SW480 (cell line): ENCODE results near the gene TNP2.
"Not testable (repeated sequence)": the region's sequence is repeated elsewhere in the genome, so short reads cannot be mapped to it uniquely, and the experiment has no call there.

Experiments
- DNase-seq: peaks from one replicate; pipeline ENCODE4 v3.0.0-alpha.2; 2016; ENCODE audit warnings: low spot score

Gene TNP2

DNA sequence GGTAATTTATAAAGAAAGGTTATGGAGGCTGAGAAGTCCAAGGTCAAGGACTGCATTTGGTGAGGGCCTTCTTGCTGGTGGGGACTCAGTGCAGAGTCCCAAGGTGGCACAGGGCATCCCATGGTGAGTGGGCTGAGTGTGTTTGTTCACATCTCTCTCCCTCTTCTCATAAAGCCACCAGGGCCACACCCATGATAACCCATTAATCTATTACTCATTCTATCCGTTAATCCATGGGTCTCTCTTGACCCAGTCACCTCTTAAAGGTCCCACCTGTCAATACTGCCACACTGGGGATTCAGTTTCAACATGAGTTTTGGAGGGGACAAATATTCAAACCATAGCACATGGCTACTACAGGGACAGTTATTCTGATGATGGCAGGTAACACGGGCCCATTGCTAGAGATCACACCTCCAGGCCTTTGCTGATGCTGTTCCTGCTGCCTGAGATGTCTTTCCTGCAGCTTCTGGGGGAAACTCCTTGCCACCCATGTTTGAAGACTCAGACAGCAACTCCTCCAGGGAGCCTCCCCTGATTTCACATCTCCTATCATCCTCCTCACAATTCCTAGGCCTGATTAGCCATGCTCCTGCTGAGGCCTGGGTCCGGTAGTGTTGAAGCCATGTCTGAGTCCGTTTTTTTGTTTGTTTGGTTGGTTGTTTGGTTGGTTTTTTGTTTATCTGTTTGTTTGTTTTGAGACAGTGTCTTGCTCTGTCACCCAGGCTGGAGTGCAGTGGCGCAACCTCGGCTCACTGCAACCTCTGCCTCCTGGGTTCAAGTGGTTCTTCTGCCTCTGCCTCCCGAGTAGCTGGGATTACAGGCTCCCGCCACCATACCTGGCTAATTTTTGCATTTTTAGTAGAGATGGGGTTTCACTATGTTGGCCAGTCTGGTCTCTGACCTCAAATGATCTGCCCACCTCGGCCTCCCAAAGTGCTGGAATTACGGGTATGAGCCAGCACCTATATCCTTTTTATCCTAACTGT is 29.2 kb downstream of the TNP2 start:
- no peak for DNase-seq

DNA sequence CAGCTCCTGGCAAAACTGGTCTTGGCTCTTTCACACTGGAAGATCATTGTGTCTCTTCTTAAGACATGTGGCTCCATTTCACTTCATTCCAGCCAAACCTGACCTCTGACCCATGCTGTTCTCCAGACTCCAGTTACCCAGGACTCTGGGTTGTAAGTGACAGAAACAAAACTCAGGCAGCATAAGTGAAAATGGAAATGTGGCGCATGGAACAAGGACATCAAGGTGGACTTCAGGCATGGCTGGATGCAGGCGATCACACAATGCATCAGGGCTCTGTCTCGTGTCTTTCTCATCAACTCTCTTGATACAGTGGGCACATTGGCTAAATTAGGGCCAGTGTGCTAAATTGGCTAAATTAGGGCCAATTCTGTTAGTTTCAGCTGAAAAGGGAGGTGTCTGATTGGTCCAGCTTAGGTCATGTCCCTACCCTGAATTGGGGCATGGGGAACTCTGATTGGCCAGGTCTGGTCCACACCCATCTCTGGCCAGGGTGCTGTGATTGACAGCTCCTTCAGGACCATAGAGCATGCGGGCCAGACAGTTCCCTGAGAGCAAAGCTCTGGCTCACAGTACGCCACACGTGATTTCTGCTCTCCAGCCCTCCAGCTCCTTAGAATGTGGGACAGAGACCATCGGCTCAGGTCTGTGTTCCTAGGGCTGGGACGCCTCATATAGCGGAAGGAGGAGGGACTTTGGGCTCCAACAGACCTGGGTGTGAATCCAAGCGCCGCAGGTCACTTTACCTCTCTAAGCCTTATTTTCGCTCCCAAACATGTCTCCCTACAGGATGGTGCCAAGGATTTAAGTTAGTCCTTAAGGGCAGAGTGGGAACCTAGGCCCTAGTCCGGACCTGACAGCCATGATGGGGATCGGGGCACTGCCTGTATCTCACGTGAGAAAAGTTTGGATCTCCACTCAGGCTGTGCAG is 30.6 kb downstream of the TNP2 start:
- no peak for DNase-seq

DNA sequence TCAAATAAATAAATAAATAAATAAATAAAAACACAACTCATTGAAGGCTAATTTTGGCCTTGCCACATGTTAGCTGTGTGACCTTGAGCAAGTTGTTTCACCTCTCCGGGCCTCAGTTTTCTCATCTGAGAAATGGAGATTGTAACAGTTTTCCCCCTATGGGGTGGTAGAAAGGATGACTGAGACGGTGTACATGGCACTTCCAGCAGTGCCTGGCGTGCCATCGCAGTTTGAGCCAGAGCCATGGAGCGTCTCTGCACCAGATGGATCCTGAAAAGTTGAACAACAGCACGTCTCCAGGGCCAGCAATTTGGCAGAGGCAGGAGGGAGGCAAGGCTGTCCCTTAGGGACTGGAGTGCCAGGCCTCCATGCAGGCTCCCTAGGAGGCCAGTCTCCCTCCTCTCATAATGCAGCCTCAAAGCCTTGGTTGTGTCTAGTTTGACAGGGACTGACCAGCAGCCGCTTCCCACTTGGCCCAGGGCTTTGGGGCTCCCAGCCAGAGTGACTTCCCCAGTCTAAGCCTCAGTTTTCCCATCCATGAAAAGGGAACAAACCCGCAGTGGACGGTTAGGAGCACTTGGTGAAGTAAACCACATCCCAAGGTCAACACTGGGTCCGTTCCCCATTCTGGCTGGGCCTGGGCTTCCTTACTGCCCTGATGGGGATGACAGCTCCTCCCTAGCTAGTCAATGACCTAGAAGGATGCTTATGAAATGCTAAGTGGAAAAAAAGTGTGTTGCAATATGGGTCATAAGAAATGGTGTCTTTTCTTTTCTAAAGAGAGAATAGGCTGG is 32.5 kb downstream of the TNP2 start:
- DNase-seq, result no peak

DNA sequence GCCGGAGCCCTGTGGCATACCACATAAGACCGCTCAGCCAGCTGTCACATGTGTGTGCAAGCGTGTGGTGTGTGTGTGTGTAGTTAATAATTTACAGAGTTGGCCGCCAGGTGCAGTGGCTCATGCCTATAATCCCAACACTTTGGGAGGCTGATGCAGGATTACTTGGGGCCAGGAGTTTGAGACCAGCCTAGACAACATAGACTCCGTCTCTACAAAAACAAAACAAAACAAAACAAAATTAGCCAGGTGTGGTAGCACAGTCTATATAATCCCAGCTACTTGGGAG is 33.5 kb downstream of the TNP2 start:
- peak; percentile 68 for DNase-seq

DNA sequence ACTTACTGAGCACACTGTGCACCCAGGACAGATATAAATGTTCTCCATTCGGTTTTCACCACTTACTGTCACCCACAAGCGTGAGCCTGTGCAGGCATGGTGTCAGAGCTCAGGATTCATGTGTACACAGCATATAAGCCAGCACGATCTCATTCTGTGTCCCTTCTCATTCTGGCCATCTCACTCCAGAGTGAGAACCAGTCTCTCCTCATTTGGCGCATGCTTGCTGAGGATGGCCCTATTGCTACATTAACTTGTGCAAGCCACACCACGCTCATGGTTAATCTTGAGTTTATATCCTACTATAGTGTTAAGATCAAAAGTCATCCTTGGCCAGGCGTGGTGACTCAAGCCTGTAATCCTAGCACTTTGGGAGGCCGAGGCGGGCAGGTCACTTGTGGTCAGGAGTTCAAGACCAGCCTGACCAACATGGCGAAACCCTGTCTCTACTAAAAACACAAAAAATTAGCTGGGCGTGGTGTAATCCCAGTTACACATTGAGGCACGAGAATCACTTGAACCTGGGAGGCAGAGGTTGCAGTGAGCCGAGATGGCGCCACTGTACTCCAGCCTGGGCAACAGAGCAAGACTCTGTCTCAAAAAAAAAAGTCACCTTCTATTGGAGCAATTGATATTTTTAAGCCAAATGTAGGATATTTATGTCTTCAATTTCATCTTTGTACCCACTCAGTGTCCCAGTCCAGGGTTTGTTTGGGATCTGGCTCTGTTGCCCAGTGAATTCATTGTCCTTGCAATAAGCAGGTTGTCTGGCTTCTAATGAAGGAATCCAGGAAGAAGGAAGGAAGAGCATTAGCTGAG is 34.0 kb downstream of the TNP2 start:
- no peak for DNase-seq

DNA sequence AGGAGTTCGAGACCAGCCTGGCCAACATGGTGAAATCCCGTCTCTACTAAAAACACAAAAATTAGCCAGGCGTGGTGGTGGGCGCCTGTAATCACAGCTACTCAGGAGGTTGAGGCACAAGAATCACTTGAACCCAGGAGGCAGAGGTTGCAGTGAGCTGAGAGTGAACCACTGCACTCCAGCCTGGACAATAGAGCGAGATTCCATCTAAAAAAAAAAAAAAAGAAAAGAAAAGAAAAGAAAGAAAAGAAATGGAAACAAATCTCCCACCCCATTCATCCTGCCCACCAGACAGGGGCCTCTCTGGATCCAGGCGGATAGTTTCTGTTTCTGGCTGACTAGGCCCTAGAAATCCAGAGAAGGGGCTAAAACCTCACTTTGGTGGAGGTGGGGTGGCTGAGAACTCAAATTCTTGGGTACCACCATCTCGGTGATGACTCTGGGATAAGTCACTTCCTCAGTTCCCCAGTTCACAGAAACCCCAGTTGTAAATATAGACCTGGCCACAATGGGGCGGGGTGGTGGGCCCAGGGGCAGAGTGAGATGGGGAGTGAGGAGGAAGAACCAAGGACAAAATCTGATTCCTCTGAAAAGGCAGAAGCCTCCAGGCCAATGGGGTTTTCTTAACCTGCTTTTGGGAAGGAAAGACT is 35.3 kb downstream of the TNP2 start:
- no peak for DNase-seq

DNA sequence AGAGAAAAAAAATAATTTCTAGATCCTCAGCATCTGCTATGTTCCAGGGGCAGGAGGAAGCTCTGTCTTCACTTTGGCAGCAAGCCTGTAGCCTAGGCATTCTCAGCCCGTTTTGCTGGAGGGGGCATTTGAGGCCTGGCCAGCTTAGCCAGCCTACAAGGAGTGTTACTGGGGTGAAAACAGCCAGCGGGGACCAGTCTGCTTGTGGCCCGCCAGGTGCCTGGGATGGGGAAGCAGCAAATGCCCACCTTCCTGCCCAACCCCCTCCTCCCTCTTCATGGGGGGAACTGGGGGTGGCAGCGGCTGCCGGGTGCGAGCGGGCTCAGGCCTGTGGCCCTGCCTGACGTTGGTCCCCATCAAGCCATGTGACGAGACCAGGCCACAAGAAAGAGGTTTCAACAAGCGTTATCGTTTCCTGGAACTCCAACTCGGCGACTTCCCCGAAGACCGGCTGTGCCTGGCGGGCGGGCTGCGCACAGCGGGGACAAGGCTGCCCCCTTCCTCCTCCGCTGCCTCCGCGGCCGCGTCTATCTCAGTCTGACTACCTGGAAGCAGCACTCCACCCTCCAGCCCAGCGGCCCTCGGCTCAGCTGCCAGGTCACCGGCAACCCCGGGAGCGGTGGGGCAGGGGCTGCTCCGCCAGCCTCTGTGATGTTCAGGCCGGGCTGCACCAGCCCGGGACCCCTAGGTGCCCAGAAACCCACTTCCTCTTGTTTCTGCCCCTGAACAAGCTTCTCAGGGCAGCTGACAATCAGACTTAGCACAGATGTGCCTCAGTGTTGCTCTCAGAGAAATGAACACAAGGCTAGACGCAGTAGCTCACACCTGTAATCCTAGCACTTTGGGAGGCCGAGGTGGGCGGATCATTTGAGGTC is 36.0 kb downstream of the TNP2 start:
- DNase-seq, result no peak

DNA sequence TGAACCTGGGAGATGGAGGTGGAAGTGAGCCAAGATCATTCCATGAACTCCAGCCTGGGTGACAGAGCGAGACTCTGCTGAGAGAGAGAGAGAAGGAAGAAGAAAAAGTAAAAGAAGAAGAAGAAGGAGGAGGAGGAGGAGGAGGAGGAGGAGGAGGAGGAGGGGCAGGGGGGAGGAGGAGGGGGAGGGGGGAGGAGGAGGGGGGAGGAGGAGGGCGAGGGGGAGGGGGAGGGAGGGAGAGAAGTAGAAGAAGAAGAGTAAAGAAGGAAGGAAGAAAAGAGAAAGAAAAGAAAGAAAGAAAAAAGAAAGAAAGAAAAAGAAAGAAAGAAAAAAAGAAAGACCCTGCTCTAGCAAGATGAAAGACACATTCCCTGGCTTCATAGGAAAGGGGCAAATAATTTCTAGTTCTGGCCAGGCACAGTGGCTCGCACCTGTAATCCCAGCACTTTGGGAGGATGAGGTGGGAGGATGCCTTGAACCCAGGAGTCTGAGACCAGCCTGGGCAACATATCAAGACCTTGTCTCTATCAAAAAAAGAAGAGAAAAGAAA is 36.7 kb downstream of the TNP2 start:
- DNase-seq, result no peak

DNA sequence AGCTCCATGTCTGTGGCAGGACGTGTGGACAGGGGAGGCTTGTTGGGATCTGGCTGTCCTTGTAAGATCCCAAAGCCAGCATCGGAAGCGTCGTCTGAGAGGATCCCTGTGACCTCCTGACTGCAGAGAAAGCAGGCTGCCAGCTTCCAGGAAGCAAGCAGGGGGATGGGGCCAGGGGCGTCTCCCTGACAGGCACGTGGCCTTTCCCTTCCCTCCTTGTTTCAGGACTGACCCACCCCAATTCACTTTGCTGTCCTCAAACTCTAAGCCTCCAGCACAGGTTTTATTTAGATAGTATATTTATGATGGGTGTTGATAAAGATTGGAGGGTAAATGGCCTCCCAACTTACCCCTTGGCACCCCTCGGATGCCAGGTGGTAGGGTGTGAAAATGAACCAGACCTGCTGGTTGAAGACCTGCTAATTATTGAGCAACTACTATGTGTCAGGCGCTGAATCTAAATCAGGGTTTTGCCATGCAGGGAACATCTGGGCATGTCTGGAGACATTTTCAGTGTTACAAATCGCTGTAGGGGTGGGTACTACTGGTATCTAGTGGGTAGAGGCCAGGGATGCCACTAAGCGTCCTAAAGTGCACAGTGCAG is 37.7 kb downstream of the TNP2 start:
- DNase-seq, result no peak

DNA sequence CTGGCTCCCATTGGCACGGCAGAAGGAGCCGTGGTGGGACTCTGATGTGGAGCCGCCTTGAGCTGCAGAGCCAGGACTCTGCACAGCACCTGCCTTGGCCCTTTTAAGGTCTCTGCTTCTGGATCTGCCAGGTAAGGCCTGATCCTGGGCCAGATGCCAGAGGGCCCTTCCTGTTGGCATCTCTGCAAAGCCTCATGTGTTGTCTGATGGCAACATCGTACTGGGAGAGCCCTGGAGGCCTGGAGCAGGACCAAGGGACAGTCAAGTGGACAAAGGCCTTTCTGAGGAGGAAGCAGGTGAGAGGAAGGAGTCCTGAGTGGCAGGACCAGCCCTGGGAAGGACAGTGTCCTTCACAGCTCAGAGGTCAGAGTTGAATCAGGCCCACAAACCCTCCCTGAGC is 39.2 kb downstream of the TNP2 start:
- no peak for DNase-seq

DNA sequence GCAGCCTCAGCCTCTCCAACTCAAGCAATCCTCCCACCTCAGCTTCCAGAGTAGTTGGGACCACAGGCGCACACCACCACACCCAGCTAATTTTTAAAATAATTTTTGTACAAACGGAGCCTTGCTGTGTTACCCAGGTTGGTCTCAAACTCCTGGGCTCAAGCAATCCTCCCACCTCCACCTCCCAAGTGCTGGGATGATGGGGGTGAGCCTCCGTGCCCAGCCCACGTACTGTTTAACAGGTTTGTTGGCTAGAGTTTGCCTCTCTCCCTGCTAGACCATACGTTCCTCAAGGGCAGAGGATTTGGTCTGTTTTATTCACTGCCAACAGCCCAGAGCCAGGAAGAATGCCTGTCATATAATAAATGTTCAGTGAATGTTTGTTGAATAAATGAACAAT is 39.7 kb downstream of the TNP2 start:
- DNase-seq, result no peak

DNA sequence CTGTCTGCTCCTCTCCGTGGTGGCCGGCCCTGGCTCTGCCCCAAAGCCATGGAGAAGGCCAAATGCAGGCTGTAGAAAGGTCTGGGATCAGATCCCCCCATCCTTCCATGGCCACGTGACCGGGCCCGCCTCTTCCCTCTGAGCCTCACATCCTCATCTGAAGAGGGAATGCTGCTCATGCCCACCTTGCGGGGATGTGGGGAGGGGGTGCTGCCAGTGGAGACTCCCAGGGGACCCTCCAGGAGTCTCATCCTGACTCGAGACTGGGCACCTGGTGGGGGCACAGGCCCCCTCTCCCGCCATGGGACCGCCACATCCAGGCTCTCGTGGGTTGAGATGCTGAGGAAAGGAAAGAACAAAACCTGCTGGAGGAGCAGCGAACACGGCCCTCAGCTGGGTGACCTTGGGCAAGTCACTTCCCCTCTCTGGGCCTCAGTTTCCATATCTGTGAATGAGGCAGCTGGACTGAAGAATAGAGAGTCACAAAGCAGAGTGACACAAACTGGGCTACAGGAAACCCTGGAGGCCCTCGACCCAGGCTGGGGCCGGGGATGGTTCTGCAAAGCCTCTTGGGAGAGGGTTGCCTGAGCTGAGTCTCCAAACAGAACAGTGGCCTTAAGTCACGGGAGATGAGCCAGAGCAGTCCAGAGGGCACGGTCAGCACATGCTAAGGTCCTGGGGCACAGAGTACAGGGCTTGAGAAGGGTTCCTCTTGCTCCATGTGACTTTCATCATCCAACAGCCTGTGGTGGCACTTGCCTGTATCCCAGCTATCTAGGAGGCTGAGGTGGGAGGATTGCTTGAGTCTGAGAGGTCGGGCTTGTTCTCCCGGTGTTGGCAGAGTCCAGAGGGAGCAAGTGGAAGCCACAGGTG is 43.2 kb downstream of the TNP2 start:
- no peak for DNase-seq

DNA sequence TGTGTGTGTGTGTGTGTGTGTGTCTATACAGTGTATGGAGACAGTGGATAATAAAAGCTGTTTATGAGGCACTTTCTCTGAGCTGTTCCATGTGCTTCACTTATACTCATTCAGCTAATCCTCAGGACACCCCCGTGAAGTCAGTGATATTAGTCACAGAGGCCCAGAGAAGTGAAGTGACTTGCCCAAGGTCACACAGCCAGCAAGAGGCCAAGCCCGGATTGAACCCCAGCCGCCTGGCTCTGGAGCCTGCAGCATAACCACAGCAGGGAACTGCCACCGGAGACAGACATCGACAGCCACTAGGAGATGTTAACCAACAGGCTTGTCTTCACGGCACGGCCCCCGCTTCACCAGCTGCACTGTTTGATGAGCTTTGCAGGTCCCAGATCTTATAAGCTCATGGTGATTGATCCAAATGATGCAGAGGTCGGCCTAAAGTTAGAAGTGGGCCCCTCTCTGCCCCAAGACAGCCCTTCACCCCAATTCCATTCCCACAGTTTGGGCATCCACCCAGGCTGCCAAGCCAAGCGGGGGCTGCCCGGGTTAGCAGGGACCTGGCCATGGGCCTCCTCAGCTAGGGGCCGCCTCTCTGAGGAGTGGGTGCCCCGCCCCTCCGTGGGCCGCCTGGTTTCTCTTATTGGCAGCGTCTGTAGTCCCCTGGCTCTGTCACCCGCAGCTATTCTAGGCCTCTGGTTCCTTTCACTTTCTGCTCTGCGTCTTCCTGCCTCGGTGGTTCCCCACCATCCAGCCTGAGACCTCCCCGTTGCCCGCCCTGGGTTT is 44.0 kb downstream of the TNP2 start:
- no peak for DNase-seq

DNA sequence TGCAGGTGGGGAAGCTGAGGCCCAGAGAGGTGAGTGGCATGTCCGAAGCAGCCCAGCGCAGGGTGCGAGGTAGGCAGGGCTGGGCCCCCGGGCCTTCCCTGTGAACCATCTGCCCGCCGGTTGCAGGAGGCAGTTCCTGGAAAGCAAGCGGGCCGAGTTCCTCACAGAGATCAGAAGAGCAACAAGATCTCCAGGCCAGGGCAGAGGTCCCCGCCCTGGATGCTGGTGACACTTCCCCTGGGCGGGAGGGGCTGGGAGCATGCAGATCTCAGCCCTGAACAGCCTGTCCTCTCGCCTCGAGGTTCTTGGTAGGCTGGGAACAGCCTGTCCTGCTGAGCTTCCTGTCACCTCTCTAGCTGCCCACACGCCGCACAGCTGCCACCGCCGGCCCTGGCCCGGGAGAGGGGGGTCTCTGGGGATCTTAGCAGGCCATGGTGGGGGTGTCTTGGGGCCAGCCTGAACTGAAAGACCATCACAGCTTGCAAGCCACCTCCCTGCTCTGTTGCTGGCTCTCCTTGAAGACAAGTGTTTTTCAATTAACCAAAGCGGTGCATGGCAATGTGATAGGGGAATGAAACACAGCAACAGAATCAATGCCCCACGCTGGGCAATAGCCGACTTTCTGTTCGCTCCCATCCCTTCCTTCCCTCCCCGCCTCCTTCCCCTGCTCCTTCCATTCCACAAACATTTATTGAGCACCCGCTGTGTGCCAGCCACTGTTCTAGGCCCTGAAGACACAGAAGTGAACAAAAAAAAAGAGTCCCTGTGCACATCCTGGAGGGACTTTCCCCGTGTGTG is 44.8 kb downstream of the TNP2 start:
- peak; percentile 20 for DNase-seq

DNA sequence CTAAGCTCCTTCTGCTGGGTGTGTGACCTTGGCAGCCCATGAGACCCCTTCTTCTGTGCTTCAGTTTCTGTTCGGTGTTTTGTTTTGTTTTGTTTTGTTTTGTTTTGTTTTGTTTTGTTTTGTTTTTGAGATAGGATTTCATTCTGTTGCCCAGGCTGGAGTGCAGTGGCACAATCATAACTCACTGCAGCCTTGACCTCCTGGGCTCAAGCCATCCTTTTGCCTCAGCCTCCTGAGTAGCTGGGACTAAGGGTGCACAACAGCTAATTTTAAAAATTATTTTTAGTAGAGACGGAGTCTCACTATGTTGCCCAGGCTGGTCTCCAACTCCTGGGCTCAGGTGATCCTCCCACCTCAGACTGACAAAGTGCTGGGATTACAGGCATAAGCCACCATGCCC is 48.6 kb downstream of the TNP2 start:
- not testable (repeated sequence) for DNase-seq

DNA sequence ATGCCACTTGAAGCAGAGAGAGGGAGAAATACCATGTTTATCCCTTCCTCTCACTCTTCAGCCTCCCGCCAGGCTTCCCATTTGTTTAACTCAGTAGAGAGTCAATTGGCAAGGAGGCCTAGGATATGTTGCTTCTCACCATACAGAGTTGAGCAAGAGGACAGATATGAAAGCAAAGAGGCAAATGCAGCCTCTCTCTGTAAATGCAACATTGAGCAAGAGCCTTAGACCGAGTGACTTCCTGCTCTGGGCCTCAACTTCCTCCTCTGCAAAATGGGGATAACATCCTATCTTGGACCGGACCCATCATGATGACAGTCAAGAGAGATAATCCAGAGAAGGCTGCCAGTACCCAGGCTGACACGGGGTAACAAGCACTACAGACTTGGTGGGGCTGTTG is 49.9 kb downstream of the TNP2 start:
- no peak for DNase-seq

DNA sequence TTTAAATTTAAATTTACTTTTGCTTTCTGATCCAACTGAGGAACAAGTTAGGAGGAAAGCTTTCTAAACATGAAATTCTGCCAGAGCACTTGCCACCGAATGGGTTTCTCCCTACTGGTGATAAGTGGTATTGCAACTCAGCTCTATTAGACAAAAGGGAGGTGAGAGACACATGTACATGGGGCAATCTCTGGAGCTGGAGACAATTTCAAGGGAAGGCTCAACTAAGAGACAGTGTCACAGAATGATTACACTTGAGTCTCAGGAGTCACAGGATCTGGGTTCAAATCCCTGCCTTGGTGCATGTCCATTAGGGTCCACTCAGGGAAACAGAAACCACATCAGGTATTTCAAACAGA is 50.5 kb downstream of the TNP2 start:
- no peak for DNase-seq
